Measurements from ENCODE around the gene LDHA.

Gene LDHA

GRCh38 chr11:18449251-18449650, 54.9 kb downstream of the LDHA start:
- H3K27me3 Mint-ChIP-seq (ENCODE audit: low read depth, poor library complexity), result peaks cover 18% of the 10 kb centered on the region
- DNase-seq, result no peak
- no peak overlapping the region for H3K4me3 Mint-ChIP-seq
- H3K36me3 Mint-ChIP-seq (ENCODE audit: low read depth), result no peaks in the 10 kb centered on the region
- no peaks in the 10 kb centered on the region for H3K9me3 Mint-ChIP-seq
- TF ChIP-seq, protein P1, sequence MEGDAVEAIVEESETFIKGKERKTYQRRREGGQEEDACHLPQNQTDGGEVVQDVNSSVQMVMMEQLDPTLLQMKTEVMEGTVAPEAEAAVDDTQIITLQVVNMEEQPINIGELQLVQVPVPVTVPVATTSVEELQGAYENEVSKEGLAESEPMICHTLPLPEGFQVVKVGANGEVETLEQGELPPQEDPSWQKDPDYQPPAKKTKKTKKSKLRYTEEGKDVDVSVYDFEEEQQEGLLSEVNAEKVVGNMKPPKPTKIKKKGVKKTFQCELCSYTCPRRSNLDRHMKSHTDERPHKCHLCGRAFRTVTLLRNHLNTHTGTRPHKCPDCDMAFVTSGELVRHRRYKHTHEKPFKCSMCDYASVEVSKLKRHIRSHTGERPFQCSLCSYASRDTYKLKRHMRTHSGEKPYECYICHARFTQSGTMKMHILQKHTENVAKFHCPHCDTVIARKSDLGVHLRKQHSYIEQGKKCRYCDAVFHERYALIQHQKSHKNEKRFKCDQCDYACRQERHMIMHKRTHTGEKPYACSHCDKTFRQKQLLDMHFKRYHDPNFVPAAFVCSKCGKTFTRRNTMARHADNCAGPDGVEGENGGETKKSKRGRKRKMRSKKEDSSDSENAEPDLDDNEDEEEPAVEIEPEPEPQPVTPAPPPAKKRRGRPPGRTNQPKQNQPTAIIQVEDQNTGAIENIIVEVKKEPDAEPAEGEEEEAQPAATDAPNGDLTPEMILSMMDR (IDR thresholded peaks at IDR 0.05), result no peak
- no peaks in the 10 kb centered on the region for H3K4me1 Mint-ChIP-seq
- no peak overlapping the region for H3K27ac Mint-ChIP-seq

GRCh38 chr11:18452927-18453326, 58.6 kb downstream of the LDHA start:
- H3K27ac Mint-ChIP-seq, result no peak overlapping the region
- DNase-seq, result no peak
- H3K36me3 Mint-ChIP-seq (ENCODE audit: low read depth), result no peaks in the 10 kb centered on the region
- no peak overlapping the region for H3K4me3 Mint-ChIP-seq
- H3K4me1 Mint-ChIP-seq, result no peaks in the 10 kb centered on the region
- H3K27me3 Mint-ChIP-seq (ENCODE audit: low read depth, poor library complexity), result peaks cover 29% of the 10 kb centered on the region
- no peaks in the 10 kb centered on the region for H3K9me3 Mint-ChIP-seq
- TF ChIP-seq, protein P1 (IDR thresholded peaks at IDR 0.05), result no peak

DNA sequence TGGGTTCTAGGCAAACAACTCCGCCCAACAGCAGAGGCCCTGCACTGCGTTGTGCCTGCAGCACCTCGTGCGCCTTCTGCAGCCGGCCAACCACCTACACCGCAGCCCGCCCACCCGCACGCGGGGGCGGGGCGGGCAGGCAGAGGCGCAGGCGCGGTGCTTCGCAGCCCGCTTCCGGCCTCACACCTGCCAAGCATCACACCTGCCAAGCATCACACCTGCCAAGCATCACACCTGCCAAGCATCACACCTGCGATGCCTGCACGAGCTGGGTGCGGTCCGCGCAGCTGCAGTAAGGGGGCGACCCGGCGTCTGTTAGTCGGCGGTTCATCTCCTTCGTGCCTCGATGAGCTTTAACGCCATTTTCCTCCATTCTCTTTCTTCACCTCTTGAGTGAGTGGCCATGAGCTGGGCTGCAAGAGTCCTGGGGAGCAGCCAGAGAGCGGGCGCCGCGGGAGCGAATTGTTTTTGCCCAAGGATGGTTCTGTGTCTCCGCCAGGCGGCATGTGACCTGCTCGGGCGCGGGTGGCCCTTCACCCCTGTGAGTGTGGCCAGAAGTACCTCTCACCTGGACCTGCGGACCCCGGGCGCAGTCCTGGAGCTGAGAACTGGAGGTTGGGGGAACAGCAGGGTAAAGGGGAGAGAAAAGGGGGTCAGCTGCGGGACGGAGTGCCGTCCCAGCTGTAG, 61.5 kb downstream of the LDHA start, which contains the start of gene LDHAL6A:
TSS of gene LDHAL6A (plus strand) at position 171 of the 687 bp plus-strand sequence. CDS start 825 bp downstream, outside the sequence.
- H3K27ac Mint-ChIP-seq, result no peak within 1 kb of the TSS
- peaks cover 28% of the 10 kb centered on the region for H3K27me3 Mint-ChIP-seq (ENCODE audit: low read depth, poor library complexity)
- DNase-seq, result no peak
- no peak within 1 kb of the TSS for H3K4me3 Mint-ChIP-seq
- no peaks in the 10 kb centered on the region for H3K36me3 Mint-ChIP-seq (ENCODE audit: low read depth)
- H3K9me3 Mint-ChIP-seq, result no peaks in the 10 kb centered on the region
- H3K4me1 Mint-ChIP-seq, result no peaks in the 10 kb centered on the region
- TF ChIP-seq, protein P1 (IDR thresholded peaks at IDR 0.05), result no peak

- no peak for DNase-seq
- TF ChIP-seq, protein P1 (IDR thresholded peaks at IDR 0.05), result no peak
- H3K36me3 Mint-ChIP-seq (ENCODE audit: low read depth), result no peaks in the 10 kb centered on the region
- no peaks in the 10 kb centered on the region for H3K9me3 Mint-ChIP-seq
- H3K27me3 Mint-ChIP-seq (ENCODE audit: low read depth, poor library complexity), result peaks cover 28% of the 10 kb centered on the region
- no peaks in the 10 kb centered on the region for H3K4me1 Mint-ChIP-seq
- H3K4me3 Mint-ChIP-seq, result no peak overlapping the region
- H3K27ac Mint-ChIP-seq, result no peak overlapping the region
Observed at GRCh38 chr11:18457450-18457849, 63.1 kb downstream of the LDHA start.
